Right ventricle myocardium superior (tissue), 1 donor: ENCODE measurements around the gene LRMDA. TPM values are rescaled to one million over a fixed set of nuclear protein-coding genes. Genes with fewer than 3 reads are reported as not detected.

Source experiments
- ATAC-seq: fragments of 200-7000 bp; cut with Tn5 transposase; one replicate; pipeline ENCODE4 v1.9.1; 2020; ENCODE audit warnings: mild to moderate bottlenecking; ENCODE audit not compliant: poor library complexity
- DNase-seq: peaks from one replicate; pipeline ENCODE4 v3.0.0-alpha.2; 2020
- intact Hi-C: fragments of 100-400 bp; cut with DNase I; formaldehyde crosslinking; loops from one replicate; pipeline ENCODE4 v1.11.2; 2022
- total RNA-seq: library from RNA; stranded (reverse); fragmentation: NEBNext Ultra II Directional; extraction: Animal tissue kit (Norgen Biotek cat#: 25700); gene quantifications from one replicate; pipeline ENCODE4 v1.2.1, GENCODE V29; 2021
- donor health status: DM: no; HTN: yes; CAD: no; lungs with severe emphysema.

Gene LRMDA
- total RNA-seq, 1 donor from 2014 or later, result 26.3 TPM

DNA sequence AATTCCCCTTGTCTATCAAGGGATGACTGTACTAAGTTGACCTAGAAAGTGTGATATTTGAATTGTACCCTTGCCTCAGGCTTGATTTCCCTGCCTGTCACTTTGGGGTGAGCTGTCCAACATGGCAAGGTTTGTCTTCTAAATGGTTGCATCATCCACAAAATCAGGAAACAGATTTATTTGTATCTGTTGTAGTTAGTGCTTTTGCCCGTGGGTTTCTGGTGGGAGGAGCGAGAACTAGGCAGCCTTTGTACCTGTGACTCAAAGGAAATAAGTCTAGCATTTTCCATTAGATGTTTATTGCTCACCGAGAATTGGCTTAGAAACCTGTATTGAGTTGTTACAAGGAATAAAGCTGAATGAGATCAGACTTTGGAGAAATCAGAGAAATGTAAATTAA is 650.8 kb downstream of the LRMDA start:
- ATAC-seq (no peak), DNase-seq (no peak)
- intact Hi-C loops, result no loop called here

DNA sequence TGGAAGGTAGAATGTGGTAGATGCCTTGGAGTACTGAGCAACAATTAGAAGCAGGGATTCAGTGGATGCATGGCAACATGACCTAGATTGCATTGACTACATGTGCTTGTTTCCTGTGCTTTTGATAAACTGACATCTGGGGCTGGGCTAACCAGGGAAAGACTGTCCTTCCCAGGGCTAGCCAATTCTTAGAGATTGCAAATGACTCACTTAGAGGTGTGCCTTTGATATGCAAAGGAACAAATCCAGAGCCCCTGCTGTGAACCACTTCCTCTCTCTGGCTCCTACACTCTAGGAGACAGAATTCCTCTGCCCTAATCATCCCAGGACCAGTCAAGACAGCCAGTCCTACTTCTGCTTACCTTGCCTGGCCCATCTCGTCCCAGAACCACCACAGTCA is 651.5 kb downstream of the LRMDA start:
- intact Hi-C loops, result no loop called here
- DNase-seq (no peak), ATAC-seq (no peak)

DNA sequence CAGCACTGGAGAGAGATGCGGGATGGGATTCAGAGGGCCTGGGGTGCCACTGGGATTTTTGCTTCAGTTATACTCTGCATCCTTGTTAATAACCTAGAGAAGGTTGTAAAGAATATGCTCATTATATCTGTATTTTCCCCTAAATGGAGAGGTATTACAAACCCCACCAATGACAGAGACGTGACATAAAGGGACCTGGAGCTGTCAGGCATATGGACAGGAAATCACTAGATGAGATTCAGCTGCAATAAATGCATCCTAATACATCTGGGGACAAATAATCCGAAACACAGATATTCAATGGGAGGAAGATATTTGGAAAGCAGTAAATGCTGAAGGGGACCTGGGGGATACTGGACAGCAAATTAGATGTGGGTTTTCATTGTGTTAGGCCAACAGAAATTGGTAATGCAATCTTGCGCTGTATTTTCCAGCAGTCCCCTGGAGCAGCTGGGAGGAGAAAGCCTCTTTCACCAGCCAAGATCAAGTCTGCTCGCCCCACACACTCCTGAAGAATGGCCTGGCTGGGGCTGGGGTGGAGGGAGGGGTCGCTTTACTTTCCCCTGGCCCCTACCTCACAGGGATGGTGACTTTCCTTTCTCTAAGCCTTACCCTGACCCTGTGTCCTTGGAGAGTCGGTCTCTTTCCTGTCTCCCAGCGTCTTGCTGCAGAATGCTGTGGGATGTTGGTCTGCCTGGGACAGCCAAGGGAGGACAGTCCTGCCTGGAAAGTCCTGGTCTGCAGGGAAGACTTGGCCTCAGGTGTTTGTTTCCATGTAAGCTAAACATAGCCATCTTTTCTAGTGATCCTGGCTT is 653.8 kb downstream of the LRMDA start:
- intact Hi-C loops, result no loop called here
- DNase-seq, result no peak
- ATAC-seq, result no peak

- no peak for ATAC-seq
- intact Hi-C loops, result no loop called here
These were observed 654.4 kb downstream of the LRMDA start for GRCh38 chr10:76085817-76086167.

DNA sequence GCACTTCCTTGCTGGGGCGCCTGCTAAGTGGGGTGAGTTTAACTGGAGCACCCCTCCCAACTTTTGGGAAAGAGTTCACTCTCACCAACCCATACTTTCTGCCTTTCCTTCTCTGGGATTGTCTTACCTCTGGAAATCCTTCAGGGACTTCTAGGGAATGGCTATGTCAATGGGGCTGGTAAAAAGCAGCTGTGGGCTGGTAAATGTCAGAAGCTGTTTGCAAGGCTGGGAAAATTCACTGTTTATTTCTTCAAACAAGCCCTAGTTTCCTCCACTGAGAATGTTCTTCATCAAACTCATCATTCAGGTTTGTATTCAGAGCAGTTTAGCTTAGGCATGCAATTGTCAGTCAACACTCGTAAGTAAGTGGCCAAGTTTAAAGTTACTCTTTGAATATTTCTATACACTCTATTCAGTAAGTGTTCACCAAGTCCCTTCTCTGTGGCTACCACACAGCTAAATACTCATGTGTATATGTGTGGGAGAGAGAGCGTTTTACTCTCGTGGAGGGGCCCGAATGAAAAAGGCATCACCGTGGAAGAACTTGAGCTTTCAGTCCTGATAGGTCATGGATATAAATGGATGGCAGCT is 654.8 kb downstream of the LRMDA start:
- intact Hi-C loops, result no loop called here
- ATAC-seq, result no peak
- DNase-seq, result no peak

More at GRCh38 chr10:76085817-76086167, 654.4 kb downstream of the LRMDA start:
- DNase-seq, result no peak

- ATAC-seq, result peak; percentile 25
- intact Hi-C loops, result no loop called here
- no peak for DNase-seq
These were observed 655.6 kb downstream of the LRMDA start for GRCh38 chr10:76086761-76087639.

DNA sequence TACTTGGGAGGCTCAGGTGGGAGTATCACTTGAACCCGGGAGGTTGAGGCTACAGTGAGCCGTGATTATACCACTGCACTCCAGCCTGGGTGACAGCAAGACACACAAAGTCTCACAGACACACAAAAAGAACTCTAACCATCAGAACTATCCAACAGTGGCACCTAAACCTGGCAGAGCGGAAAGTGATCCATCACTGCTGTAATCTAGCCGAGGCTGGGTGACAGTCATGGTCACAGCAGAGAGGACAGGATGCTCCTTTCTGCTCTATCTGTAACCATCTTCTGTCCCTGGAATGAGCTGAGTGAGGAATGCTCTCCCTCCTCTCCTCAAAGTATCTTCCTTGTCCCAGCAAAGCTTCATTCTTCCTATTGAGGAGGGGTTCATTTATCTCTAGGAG is 656.6 kb downstream of the LRMDA start:
- intact Hi-C loops, result no loop called here
- ATAC-seq, result no peak

GRCh38 chr10:76088980-76089379 is 657.6 kb downstream of the LRMDA start:
- ATAC-seq, result no peak
- DNase-seq, result no peak
- intact Hi-C loops, result no loop called here

More for the DNA sequence above, 656.6 kb downstream of the LRMDA start:
- no peak for DNase-seq

DNA sequence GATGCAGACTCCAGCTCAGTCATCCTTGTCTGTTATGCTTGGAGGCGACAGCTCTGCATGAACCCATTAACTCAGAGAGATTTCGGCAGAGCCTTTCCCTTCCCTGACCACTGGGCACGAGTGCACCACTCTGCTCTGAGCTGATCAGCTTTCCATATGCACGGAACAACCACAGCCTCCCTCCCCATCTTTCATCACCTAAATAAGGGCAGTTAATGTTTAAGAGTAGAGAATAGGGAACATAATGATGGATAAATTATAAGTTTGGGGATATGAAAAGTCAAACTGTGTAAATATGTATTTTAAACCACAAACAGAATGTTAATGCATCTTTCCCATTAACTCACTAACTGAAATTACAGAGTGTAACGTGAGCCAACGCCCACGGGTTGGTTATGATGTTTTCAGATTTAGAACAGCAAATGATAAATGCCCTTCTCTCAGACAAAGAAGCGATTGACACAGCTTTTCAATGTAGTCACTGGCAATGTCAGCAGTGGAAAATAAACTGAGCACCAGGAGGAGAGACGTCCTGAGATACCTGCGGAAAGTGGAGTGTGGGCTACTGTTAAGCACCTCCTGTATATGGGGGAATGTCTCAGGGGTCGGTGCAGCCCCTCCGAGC is 658.2 kb downstream of the LRMDA start:
- intact Hi-C loops, result no loop called here
- DNase-seq (no peak), ATAC-seq (no peak)

DNA sequence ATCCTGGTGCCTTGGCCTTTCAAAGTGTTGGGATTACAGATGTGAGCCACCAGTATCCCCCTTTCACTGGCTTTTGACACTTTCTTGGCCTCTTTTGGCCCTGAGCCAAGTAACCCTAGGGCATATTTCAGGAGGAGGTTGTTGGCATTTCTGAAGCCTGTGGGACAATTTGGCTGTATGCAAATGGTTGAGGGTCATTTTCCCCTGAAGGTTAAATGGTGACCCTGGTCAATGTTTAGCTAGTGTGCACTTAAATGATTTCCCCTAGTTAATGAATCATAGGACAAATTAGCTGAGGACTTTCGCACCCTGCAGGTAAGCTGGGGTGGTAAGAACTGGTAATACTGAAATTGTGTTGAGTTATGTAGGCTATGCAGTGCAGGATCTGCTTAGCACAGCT is 660.5 kb downstream of the LRMDA start:
- intact Hi-C loops, result no loop called here
- no peak for ATAC-seq
- DNase-seq, result no peak

DNA sequence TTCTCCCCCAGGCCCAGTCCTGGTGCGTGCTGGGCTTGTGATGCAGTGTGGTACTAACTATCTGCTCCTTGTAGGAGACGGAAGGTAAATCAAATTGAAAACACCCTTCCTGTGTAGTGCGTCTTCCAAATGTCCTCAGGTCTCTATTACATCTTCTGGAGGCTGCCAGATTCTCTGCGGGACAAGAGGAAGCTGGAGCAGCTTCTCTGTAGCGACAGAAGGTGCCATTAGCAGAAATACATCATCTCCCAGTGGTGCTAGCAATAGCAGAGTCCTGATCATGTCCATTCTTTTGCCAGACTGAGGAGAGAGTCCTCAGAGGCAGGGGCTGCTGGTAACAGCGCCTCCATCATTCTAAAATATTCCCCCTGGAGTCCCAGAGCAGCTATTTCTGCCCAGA is 675.2 kb downstream of the LRMDA start:
- ATAC-seq, result no peak
- DNase-seq, result no peak
- intact Hi-C loops, result no loop called here

DNA sequence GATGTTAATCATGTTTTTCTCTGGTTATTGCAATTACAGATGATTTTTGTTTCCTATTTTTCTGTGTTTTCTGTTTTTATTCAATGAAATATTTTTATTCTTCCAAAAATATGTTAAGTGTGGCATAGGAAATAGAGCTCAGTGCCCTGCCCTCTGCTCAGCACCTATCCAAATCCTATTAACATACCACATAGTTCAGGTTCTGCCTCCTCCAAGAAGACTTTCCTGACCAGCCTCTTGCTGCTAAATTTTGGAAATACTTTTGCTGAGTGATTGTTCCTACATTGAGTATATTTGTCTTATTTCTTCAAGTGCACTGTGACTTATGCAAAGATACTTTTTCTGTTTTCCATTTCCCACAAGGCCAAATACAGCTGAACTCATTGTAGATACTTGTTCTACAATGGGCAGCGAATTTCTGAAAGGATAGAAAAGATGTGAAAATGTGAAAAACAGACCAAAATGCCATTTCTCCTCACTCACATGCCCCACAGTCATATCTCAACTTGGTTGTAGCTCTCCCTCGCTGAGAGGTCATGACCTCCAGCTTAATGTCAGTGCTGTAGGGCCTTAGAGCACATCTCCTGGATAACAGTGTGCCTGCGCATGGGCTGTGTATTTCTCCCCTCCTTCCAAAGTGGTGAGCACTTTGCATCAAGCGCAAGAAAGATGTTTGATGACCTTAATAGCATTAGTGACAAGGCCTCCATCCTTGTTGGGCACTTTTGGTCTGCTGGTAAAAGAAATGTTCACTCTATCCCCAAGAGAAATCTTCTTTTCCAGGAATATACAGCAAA is 677.3 kb downstream of the LRMDA start:
- ATAC-seq (no peak), DNase-seq (no peak)
- intact Hi-C loops, result no loop called here

DNA sequence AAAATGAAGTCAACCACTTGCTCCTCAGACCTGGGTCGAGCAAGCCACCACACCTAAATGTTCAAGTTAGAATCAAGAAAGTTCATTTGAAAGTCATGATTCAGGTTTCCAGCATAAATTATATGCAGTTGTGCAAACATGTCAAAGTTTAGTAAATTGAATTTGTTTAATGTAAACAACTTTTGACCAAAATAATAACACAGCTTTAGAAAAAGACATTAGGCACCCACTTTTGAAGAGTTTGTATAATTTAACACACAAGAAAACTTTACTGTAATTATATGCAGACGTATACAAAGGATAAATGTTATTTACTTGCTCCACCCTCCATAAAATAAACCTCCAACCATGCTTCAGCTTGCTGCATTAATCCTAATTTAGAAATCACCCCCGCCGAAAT is 680.0 kb downstream of the LRMDA start:
- intact Hi-C loops, result no loop called here
- ATAC-seq, result no peak
- DNase-seq, result no peak

DNA sequence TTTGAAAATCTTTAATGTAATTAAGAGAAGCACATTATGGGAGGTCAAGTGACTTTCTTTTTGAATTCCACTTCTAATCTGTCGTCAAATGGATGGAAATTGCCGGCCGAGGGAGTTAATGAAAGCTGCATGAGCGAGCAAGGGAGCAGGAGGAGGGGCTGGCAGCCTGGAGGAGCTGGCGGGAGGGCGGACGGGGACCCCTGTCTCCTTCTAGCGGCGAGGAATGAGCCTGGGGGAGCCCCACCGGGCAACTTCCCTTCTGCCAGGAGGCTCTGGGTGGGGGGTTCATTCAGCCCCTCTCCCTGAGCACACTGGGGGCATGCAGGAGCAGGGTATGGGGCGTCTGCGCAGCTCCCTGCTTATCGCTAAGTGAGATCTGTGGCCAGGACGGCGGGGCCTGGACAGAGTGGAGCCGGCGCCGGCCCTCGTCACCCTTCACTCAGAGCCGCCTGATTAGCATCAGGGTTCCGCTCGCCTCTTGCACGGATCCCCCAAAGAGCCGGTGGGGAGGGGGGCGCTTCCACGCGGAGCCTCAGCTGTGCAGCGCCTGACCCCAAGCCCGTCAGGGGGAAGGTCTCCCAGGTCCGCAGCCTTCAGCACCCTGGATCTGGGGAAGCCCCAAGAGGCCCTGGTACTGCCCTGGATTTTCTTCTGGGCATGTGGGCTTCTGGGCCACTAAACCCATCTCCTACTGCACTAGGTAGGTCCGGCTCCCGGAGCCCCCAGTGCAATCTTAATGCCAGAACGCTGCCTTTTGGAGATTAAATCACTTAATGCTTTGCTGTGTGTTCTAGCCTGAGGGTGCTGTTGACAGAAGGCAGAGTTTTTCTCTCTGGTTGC is 680.8 kb downstream of the LRMDA start:
- intact Hi-C loops, result no loop called here

GRCh38 chr10:76112826-76113150 is 681.4 kb downstream of the LRMDA start:
- intact Hi-C loops, result no loop called here
- ATAC-seq (no peak), DNase-seq (no peak)

More for the DNA sequence above, 680.8 kb downstream of the LRMDA start:
- ATAC-seq, result peak; percentile 36
- no peak for DNase-seq

DNA sequence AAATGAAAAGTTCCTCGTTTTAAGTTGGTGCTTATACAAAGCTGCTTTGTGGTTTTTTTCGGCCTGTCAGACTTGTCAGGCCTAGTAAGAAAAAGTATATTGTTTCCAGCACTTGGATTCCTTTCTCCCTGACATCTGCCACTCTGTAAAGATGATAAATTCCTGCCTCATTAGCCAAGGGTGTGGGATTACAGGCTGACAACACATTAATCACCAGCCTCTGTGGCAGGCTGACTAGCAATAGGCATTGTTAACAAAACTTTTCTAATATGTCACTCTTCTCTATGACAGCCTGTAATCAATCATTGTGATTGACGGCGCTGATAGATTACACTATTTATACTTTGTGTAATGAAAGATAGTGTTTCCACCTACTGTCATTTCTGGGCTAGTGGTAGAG is 682.5 kb downstream of the LRMDA start:
- no peak for ATAC-seq
- intact Hi-C loops, result no loop called here
- DNase-seq, result no peak

DNA sequence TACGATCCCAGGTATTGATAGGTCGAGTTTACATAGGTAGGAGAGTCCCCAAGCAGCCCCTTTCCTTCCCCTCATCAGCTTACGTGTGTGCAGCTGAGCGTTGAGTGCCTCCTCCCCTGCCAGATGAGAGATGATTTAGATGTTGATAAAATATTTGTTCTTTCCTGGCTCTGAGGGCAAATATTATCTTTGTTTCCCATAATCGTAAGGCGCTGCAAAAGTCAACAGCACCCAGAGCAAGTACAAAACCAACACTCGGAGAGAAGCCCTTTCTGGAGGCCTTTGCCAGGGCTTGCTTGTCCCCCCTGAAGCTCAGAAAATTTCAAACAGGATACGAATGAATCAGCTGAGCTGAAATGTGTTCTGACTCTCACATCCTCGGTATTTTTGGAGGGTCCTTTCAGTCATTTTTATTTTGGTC is 683.2 kb downstream of the LRMDA start:
- DNase-seq (no peak), ATAC-seq (no peak)
- intact Hi-C loops, result no loop called here

DNA sequence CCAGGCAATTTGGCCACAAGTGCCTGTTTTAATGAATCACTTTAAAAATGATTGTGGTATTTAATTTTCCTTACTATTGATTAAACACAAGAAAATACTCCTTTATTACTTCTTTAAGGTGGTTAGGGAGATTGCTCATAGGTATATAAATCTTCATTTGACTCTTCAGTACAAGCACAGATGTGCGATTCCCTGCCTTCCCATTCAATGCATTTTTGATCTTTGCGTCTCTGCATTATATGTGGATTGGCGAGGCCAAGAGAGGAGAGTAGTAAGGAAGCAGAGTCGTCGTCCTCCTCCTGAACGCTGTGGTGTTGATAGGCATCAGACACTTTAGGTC is 683.7 kb downstream of the LRMDA start:
- ATAC-seq, result no peak
- DNase-seq, result no peak
- intact Hi-C loops, result no loop called here
